ENCODE measurements around the gene COL11A2. TPM values are rescaled to one million over a fixed set of nuclear protein-coding genes. Genes with fewer than 3 reads are reported as not detected.
"Not testable (repeated sequence)": the region's sequence is repeated elsewhere in the genome, so short reads cannot be mapped to it uniquely, and the experiment has no call there.

The COL11A2 gene
- total RNA-seq, 4 donors from 2014 or later = 0.23 to 0.61 (median 0.41) TPM

- peaks cover 0 to 13% (median 0%) of the 10 kb centered on the region in 4 donors for H3K27me3 ChIP-seq
- H3K9me3 ChIP-seq = peaks cover 0 to 9% (median 8%) of the 10 kb centered on the region in 3 donors
- H3K36me3 ChIP-seq = no peaks in the 10 kb centered on the region
- intact Hi-C loops (cut with DNase I) = no loop called here
- no peak overlapping the region for H3K27ac ChIP-seq
- WGBS, 2 donors = 80 to 87% methylated on average over 6 of the region's 6 CpGs
- TF ChIP-seq CTCF (IDR thresholded peaks at IDR 0.05) = no peak
- no peak for TF ChIP-seq POLR2A (IDR thresholded peaks at IDR 0.05)
- no peak for DNase-seq
- H3K4me1 ChIP-seq = peaks cover 6 to 14% (median 8%) of the 10 kb centered on the region in 3 donors
- no peak overlapping the region for H3K4me3 ChIP-seq
These were observed 35.7 kb downstream of the COL11A2 start for GRCh38 chr6:33156561-33156960.

- WGBS, 2 donors = 49 to 63% methylated on average over 4 of the region's 4 CpGs
- Histone ChIP-seq H3K27ac (no peak overlapping the region), H3K9me3 (peaks cover 0 to 12% (median 12%) of the 10 kb centered on the region in 3 donors), H3K4me1 (no peaks in the 10 kb centered on the region), H3K4me3 (no peak overlapping the region), H3K36me3 (no peaks in the 10 kb centered on the region), H3K27me3 (peaks cover 0 to 31% (median 0%) of the 10 kb centered on the region in 4 donors)
- TF ChIP-seq POLR2A (IDR thresholded peaks at IDR 0.05) (no peak), CTCF (IDR thresholded peaks at IDR 0.05) (no peak)
- intact Hi-C loops (cut with DNase I) = no loop called here
- no peak for DNase-seq
These were observed 37.9 kb downstream of the COL11A2 start for GRCh38 chr6:33154349-33154748.

- WGBS, 2 donors = 76 to 89% methylated on average over 1 of the region's 1 CpG
- Histone ChIP-seq H3K27me3 (peaks cover 0 to 37% (median 0%) of the 10 kb centered on the region in 4 donors), H3K27ac (no peak overlapping the region), H3K36me3 (no peaks in the 10 kb centered on the region), H3K4me3 (no peak overlapping the region), H3K4me1 (no peaks in the 10 kb centered on the region), H3K9me3 (peaks cover 0 to 12% (median 12%) of the 10 kb centered on the region in 3 donors)
- DNase-seq = no peak
- intact Hi-C loops (cut with DNase I) = no loop called here
- TF ChIP-seq CTCF (IDR thresholded peaks at IDR 0.05) (no peak), POLR2A (IDR thresholded peaks at IDR 0.05) (no peak)
These were observed 41.2 kb downstream of the COL11A2 start for GRCh38 chr6:33151050-33151449.

GRCh38 chr6:33150560-33150959 is 41.7 kb downstream of the COL11A2 start:
- H3K4me3 ChIP-seq; H3K4me1 ChIP-seq; DNase-seq; intact Hi-C loops (cut with DNase I); H3K36me3 ChIP-seq; H3K27ac ChIP-seq: not testable (repeated sequence)
- H3K9me3 ChIP-seq = peaks cover 0 to 12% (median 12%) of the 10 kb centered on the region in 3 donors
- H3K27me3 ChIP-seq = peaks cover 0 to 37% (median 0%) of the 10 kb centered on the region in 4 donors
- 79 to 93% methylated on average over 3 of the region's 3 CpGs for WGBS, 2 donors

- WGBS, 2 donors = 37 to 40% methylated on average over 8 of the region's 8 CpGs
- H3K4me3 ChIP-seq = no peak overlapping the region
- H3K9me3 ChIP-seq = peaks cover 0 to 12% (median 12%) of the 10 kb centered on the region in 3 donors
- H3K36me3 ChIP-seq = no peaks in the 10 kb centered on the region
- intact Hi-C loops (cut with DNase I) = no loop called here
- H3K27ac ChIP-seq = no peak overlapping the region
- peaks cover 0 to 33% (median 0%) of the 10 kb centered on the region in 4 donors for H3K27me3 ChIP-seq
- TF ChIP-seq POLR2A (IDR thresholded peaks at IDR 0.05) (no peak), CTCF (IDR thresholded peaks at IDR 0.05) (peak in 5 of 6 experiments; percentile 72 to 83 (median 75))
- DNase-seq = no peak
- H3K4me1 ChIP-seq = no peaks in the 10 kb centered on the region
These were observed 44.2 kb downstream of the COL11A2 start for GRCh38 chr6:33147807-33148666.
